GM21526 (cell line): ENCODE measurements around the gene NMRAL1.
A peak's percentile ranks its signal among the peaks of the same experiment; 100 is the strongest.

Source experiments
- ATAC-seq: cut with Tn5 transposase; IDR thresholded peaks from one replicate; pipeline ENCODE4 v1.9.1; 2021; ENCODE audit warnings: moderate library complexity; ENCODE audit not compliant: unreplicated experiment, low FRiP score

The NMRAL1 gene

GRCh38 chr16:4505356-4506147 is 31.1 kb upstream of the NMRAL1 start:
- ATAC-seq: peak; percentile 75

GRCh38 chr16:4501071-4501478 is 26.6 kb upstream of the NMRAL1 start:
- no peak for ATAC-seq

GRCh38 chr16:4500272-4500671 is 25.8 kb upstream of the NMRAL1 start:
- no peak for ATAC-seq

GRCh38 chr16:4499196-4499555 is 24.8 kb upstream of the NMRAL1 start:
- no peak for ATAC-seq

GRCh38 chr16:4498546-4499195 is 24.2 kb upstream of the NMRAL1 start:
- no peak for ATAC-seq

GRCh38 chr16:4496305-4496704 is 21.9 kb upstream of the NMRAL1 start:
- no peak for ATAC-seq

GRCh38 chr16:4495766-4496165 is 21.3 kb upstream of the NMRAL1 start:
- no peak for ATAC-seq

GRCh38 chr16:4494746-4495490 is 20.5 kb upstream of the NMRAL1 start:
- ATAC-seq: no peak

GRCh38 chr16:4491898-4492297 is 17.5 kb upstream of the NMRAL1 start:
- no peak for ATAC-seq

- ATAC-seq: no peak
Observed at GRCh38 chr16:4489030-4489429, 14.6 kb upstream of the NMRAL1 start.

- no peak for ATAC-seq
Observed at GRCh38 chr16:4488499-4488967, 14.1 kb upstream of the NMRAL1 start.

GRCh38 chr16:4487955-4488498 is 13.6 kb upstream of the NMRAL1 start:
- no peak for ATAC-seq

- no peak for ATAC-seq
Observed at GRCh38 chr16:4486126-4486893, 11.9 kb upstream of the NMRAL1 start.

- no peak for ATAC-seq
Observed at GRCh38 chr16:4481963-4482362, 7.5 kb upstream of the NMRAL1 start.

- ATAC-seq: no peak
Observed at GRCh38 chr16:4481526-4481925, 7.1 kb upstream of the NMRAL1 start.

GRCh38 chr16:4477966-4478365 is 3.5 kb upstream of the NMRAL1 start:
- no peak for ATAC-seq

- peak; percentile 79 for ATAC-seq
Observed at GRCh38 chr16:4475880-4476788, 1.7 kb upstream of the NMRAL1 start, which contains the start of gene HMOX2. Gene HMOX2 (plus strand): TSS chr16:4476398. CDS start chr16:4505525, 29,127 bp downstream.

- ATAC-seq: no peak
Observed at GRCh38 chr16:4472880-4473279, 1.5 kb downstream of the NMRAL1 start.

GRCh38 chr16:4471869-4472268 is 2.6 kb downstream of the NMRAL1 start:
- no peak for ATAC-seq
